Immature natural killer cell (primary cell): ENCODE data around the gene COL1A1. TPM values are rescaled to one million over a fixed set of nuclear protein-coding genes. Genes with fewer than 3 reads are reported as not detected.

ENCODE experiments used
- DNase-seq, 3 donors: peaks; one replicate each; pipeline ENCODE4 v3.0.0; 2022; ENCODE audit warnings: mixed read lengths in 1 of 3
- H3K27ac Mint-ChIP-seq, 6 donors: one replicate each; pipeline ENCODE4 v1.8.0; 2020; ENCODE audit warnings: mixed read lengths in 6 of 6, mild to moderate bottlenecking in 5 of 6, inconsistent platforms in 4 of 6, moderate library complexity in 3 of 6
- H3K27me3 Mint-ChIP-seq, 3 donors: one replicate each; pipeline ENCODE4 v1.8.0; 2020 to 2021; ENCODE audit warnings: low read depth in 3 of 3, mild to moderate bottlenecking in 3 of 3, mixed read lengths in 3 of 3, moderate library complexity in 3 of 3, inconsistent platforms in 1 of 3
- H3K36me3 Mint-ChIP-seq, 3 donors: one replicate each; pipeline ENCODE4 v1.8.0; 2020; ENCODE audit warnings: mixed read lengths in 3 of 3, inconsistent platforms in 2 of 3, mild to moderate bottlenecking in 2 of 3
- H3K4me1 Mint-ChIP-seq, 2 donors: one replicate each; pipeline ENCODE4 v1.8.0; 2020; ENCODE audit warnings: inconsistent platforms in 2 of 2, mild to moderate bottlenecking in 2 of 2, mixed read lengths in 2 of 2, moderate library complexity in 1 of 2
- H3K4me3 Mint-ChIP-seq, 5 donors: one replicate each; pipeline ENCODE4 v1.8.0; 2020; ENCODE audit warnings: mild to moderate bottlenecking in 5 of 5, mixed read lengths in 5 of 5, inconsistent platforms in 3 of 5, moderate library complexity in 3 of 5
- H3K9me3 Mint-ChIP-seq, 6 donors: one replicate each; pipeline ENCODE4 v1.8.0; 2020; ENCODE audit warnings: mild to moderate bottlenecking in 6 of 6, mixed read lengths in 6 of 6, inconsistent platforms in 4 of 6, moderate library complexity in 3 of 6
- polyA plus RNA-seq, 3 donors: library from polyadenylated mRNA; unstranded; fragments of 300-500 nt; fragmentation: Illumina TruSeq; gene quantifications; one replicate each; pipeline ENCODE4 v1.2.3, GENCODE V29; 2021

Gene COL1A1
- polyA plus RNA-seq, 3 donors from 2014 or later = not detected

DNA sequence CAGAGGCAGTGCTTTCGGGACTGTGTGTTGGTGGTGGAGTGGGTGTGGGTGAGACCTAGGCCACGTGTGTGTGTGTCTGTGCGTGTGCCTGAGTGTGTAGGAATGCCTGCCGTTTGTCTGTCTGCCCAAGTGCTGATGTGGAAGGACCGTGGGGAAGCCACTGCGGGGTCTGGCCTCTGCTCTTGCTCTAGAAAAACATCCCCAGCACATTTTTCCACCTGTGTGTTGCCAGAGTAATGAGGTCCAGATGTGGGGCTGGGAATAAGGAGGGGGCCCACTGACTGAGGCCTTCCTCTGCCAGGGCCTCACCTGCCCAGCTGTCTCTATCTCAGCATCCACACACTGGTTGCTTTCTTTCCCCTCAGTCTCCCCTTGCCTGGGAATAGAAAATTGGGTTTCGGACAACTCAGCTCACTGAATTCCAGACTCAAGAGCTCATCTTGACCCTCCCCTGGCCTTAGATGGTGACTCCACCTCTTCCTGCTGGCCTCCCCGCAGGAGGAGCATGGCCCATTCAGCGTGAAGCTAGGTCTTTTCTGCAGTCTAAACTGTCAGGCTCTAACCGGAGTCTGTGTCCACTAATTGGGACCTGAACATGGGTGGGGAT is 28.0 kb downstream of the COL1A1 start:
- no peak for DNase-seq
- peaks cover 0 to 6% (median 4%) of the 10 kb centered on the region in 3 donors for H3K27me3 Mint-ChIP-seq
- no peak overlapping the region for H3K4me3 Mint-ChIP-seq
- no peaks in the 10 kb centered on the region for H3K36me3 Mint-ChIP-seq
- H3K4me1 Mint-ChIP-seq = peaks cover 17 to 18% of the 10 kb centered on the region in 2 donors
- H3K27ac Mint-ChIP-seq = no peak overlapping the region
- no peaks in the 10 kb centered on the region for H3K9me3 Mint-ChIP-seq

DNA sequence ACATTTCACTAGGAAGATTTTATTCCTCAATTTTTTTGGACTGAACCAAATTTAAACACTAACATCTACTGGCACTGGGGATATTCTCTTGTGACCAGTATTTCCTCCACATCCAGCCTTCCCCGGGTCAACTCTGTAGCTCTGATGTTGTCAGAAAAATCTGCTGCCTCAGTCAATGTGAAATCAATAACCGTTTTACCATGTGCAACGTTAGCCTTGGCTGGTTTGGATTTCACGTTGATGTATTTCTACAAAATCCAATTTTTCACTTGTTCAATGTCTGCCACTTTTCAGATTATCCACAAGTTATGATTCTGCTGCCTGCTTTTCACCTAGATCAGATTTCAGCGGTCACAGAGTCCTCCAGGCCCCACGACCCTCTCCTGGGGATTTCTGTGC is 28.5 kb downstream of the COL1A1 start:
- H3K36me3 Mint-ChIP-seq = no peaks in the 10 kb centered on the region
- DNase-seq = no peak
- H3K4me1 Mint-ChIP-seq = peaks cover 12 to 13% of the 10 kb centered on the region in 2 donors
- no peaks in the 10 kb centered on the region for H3K9me3 Mint-ChIP-seq
- H3K4me3 Mint-ChIP-seq = no peak overlapping the region
- H3K27me3 Mint-ChIP-seq = peaks cover 0 to 6% (median 4%) of the 10 kb centered on the region in 3 donors
- no peak overlapping the region for H3K27ac Mint-ChIP-seq

DNA sequence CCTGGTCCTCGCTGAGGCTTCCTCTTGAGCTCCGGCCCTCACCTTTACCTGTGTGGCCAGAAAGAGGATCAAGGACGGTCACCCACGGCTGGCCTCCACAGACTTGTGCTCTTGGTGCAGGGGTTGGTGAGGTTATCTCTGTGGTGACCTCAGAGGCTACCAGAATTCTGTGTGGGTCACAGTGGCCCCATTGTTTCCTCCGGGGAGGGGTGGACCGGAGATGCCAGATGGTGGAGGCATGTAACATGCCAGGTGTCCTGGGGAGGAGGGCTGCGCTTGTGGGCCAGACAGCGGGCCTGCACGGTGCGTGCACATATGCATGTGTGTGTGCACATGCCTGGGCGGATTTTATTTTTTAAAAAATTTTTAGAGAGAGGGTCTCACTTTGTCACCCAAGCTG is 29.3 kb downstream of the COL1A1 start:
- DNase-seq = no peak
- Mint-ChIP-seq H3K9me3 (no peaks in the 10 kb centered on the region), H3K27ac (no peak overlapping the region), H3K27me3 (peaks cover 0 to 6% (median 4%) of the 10 kb centered on the region in 3 donors), H3K36me3 (no peaks in the 10 kb centered on the region), H3K4me3 (no peak overlapping the region), H3K4me1 (peaks cover 12 to 13% of the 10 kb centered on the region in 2 donors)

DNA sequence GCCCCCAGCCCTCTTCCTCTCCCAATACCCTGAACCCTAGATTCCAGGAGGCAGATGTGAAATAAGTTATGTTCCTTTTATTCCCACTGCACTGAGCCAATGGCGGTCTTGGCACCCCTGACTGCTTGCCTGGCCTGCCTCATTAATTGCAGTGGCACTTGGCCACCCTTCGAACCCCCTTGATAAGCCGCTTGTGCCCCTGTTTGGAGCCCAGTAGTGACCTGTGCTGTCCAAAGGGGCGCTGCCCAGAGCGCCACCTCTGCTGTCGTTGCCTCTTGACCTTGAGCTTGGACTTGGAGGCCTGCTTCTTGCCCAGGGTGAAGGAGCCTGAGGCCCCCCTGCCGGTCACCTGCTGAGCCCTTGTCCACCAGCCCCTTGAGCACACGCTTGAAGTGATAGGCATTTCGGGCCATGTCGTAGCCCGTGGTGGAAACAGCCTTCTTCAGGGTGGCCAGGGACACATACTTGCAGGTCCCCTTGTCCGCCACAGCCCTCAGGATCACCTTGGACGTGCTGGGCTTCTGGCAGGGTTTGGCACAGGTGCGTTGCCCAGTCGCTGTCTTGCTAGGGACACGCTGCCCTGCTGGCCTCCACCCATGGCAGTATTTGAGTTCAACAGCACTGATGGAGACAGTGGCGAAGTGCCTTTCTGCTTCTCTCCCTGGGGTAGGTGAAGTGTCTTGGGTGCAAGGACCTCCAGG is 29.9 kb downstream of the COL1A1 start:
- H3K4me1 Mint-ChIP-seq = peaks cover 12 to 13% of the 10 kb centered on the region in 2 donors
- H3K27ac Mint-ChIP-seq = peak overlapping the region in 1 of 6 donors; percentile 2
- DNase-seq = no peak
- H3K9me3 Mint-ChIP-seq = no peaks in the 10 kb centered on the region
- no peaks in the 10 kb centered on the region for H3K36me3 Mint-ChIP-seq
- peaks cover 0 to 6% (median 4%) of the 10 kb centered on the region in 3 donors for H3K27me3 Mint-ChIP-seq
- no peak overlapping the region for H3K4me3 Mint-ChIP-seq

DNA sequence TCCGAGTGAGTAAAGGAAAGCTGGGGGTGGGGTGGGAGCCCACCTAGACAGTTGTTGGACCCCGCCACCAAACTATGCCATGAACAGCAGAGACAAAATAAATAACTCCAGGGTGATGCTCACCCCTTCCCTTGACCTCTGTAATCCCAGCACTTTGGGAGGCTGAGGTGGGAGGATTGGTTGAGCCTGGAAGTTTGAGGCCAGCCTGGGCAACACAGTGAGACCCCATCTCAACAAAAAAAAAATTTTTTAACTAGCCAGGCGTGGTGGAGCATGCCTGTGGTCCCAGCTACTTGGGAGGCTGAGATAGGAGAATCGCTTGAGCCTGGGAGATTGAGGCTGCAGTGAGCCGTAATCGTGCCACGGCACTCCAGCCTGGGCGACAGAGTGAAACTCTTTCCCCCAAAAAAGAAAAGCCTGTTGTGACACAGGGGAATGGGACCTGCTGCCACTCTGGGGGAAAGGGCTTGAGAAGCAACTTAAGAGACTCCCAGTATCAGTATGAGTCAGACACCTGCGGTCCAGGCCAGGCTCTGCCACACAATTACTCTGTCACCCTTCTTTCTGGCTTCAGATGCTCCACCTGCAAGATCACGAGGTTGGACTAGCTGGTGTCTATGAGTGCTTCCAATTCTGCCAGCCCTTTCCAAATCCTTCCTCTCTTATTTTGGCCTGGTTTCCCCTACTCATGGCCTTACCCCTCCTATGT is 30.6 kb downstream of the COL1A1 start:
- peaks cover 12 to 13% of the 10 kb centered on the region in 2 donors for H3K4me1 Mint-ChIP-seq
- H3K27me3 Mint-ChIP-seq = peaks cover 0 to 6% (median 4%) of the 10 kb centered on the region in 3 donors
- no peak overlapping the region for H3K4me3 Mint-ChIP-seq
- H3K9me3 Mint-ChIP-seq = no peaks in the 10 kb centered on the region
- H3K36me3 Mint-ChIP-seq = no peaks in the 10 kb centered on the region
- H3K27ac Mint-ChIP-seq = no peak overlapping the region
- DNase-seq = no peak

DNA sequence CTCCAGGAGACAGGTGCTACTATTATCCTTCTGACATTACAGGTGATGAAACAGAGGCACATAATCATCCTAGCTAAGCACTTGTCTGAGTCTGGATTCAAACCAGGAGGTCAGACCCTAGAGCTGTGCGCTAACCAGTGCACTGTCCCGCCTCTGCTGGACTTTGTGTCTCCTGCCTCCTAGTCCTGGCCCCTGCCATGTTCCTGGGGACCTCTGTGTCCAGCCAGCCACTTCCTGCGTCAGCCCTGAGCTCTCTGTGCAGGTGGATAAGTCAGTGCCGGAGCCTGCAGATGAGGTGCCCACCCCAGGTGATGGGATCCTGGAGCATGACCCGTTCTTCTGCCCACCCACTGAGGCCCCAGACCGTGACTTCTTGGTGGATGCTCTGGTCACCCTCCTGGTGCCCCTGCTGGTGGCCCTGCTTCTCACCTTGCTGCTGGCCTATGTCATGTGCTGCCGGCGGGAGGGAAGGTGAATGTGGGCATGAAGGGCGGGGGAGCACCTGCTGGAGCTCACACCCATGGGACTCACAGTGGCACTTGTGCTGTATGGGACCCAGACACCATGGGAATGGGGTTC is 31.5 kb downstream of the COL1A1 start:
- Mint-ChIP-seq H3K27me3 (peaks cover 0 to 7% (median 4%) of the 10 kb centered on the region in 3 donors), H3K4me1 (peaks cover 12 to 13% of the 10 kb centered on the region in 2 donors), H3K4me3 (no peak overlapping the region), H3K36me3 (no peaks in the 10 kb centered on the region), H3K27ac (peak overlapping the region in 3 of 6 donors; percentile 18 to 74 (median 52)), H3K9me3 (no peaks in the 10 kb centered on the region)
- no peak for DNase-seq

DNA sequence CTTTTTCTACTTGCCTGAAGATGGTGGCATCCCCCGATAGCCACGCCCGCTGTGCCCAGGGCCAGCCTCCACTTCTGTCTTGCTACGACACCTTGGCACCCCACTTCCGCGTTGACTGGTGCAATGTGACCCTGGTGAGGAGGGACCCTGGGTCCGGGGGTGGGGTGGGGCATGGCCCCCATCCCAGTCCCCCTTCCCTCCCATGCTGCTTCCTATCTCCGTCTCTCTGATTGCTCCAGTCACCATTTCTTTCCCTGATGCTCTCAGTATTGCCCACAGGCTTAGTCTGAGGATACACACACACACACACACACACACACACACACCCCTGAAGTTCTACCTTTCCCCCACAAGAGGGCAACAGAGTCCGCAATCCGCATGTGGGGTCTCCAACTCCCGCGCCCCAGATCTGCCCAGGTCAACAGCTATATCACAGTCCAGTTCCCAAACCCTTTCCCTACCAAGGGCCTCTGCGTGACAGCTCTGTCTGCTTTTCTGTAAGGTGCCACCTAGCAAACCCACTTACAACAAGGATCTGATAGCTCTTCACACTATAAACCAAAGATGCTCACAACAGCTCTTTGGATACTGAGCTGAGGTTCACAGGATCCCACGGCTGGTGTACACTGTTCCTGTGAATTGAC is 32.2 kb downstream of the COL1A1 start:
- H3K27me3 Mint-ChIP-seq = peaks cover 0 to 7% (median 4%) of the 10 kb centered on the region in 3 donors
- H3K27ac Mint-ChIP-seq = peak overlapping the region in 5 of 6 donors; percentile 20 to 82 (median 52)
- peaks cover 12 to 13% of the 10 kb centered on the region in 2 donors for H3K4me1 Mint-ChIP-seq
- DNase-seq = peak; percentile 59 to 66 (median 60)
- no peaks in the 10 kb centered on the region for H3K36me3 Mint-ChIP-seq
- peak overlapping the region; percentile 19 to 67 (median 51) for H3K4me3 Mint-ChIP-seq
- no peaks in the 10 kb centered on the region for H3K9me3 Mint-ChIP-seq

DNA sequence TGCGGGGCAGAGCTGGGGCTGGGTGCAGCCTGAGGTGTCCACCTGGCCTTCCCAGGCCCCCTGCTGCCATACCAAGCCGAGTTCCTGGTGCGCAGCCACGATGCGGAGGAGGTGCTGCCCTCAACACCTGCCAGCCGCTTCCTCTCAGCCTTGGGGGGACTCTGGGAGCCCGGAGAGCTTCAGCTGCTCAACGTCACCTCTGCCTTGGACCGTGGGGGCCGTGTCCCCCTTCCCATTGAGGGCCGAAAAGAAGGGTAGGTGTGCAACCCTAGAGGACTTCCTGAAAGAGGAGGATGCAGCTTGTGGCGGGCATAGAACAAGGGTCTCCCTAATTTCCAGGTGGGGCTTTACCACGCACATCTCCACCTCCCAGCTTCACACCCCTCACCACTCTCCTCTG is 33.1 kb downstream of the COL1A1 start:
- peaks cover 0 to 7% (median 4%) of the 10 kb centered on the region in 3 donors for H3K27me3 Mint-ChIP-seq
- no peak for DNase-seq
- H3K4me1 Mint-ChIP-seq = peaks cover 12 to 13% of the 10 kb centered on the region in 2 donors
- no peak overlapping the region for H3K4me3 Mint-ChIP-seq
- no peaks in the 10 kb centered on the region for H3K9me3 Mint-ChIP-seq
- peak overlapping the region in 2 of 6 donors; percentile 51 to 52 for H3K27ac Mint-ChIP-seq
- H3K36me3 Mint-ChIP-seq = no peaks in the 10 kb centered on the region

DNA sequence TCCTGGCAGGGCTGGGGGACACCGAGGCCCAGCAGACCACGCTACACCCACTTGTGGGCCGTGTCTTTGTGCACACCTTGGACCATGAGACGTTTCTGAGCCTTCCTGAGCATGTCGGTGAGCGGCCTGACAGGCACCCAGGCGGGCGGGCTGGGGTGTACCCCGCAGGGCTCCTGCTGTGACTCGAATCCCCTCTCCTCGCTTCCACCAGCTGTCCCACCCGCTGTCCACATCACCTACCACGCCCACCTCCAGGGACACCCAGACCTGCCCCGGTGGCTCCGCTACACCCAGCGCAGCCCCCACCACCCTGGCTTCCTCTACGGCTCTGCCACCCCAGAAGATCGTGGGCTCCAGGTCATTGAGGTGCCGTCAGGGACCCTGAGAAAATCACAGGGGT is 34.1 kb downstream of the COL1A1 start:
- no peak overlapping the region for H3K27ac Mint-ChIP-seq
- no peaks in the 10 kb centered on the region for H3K36me3 Mint-ChIP-seq
- H3K27me3 Mint-ChIP-seq = peaks cover 0 to 7% (median 4%) of the 10 kb centered on the region in 3 donors
- H3K4me3 Mint-ChIP-seq = no peak overlapping the region
- DNase-seq = no peak
- no peaks in the 10 kb centered on the region for H3K9me3 Mint-ChIP-seq
- H3K4me1 Mint-ChIP-seq = peaks cover 13% of the 10 kb centered on the region in 2 donors

DNA sequence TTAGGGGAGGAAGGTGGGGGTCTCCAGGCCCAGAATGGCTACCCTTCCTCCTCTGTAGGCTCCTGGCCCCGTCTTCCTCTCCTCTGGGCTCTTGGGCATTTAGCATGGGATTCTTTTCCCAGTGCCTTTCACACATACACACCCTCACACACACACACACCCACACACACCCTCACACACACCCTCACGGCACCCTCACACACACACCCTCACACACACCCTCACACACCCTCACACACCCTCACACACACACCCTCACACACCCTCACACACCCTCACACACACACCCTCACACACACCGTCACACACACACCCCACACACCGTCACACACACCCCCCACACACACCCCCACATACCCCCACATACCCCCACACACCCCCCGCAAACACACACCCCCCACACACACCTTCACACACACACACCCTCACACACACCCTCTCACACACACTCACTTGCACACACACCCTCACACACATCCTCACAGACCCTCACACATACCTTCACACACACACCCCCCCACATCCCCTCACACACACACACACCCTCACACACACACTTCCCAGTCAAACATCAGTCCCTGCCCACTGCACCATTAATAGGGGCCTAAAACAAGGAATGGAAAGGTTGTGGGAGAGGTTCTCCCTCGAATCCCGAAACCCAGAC is 34.8 kb downstream of the COL1A1 start:
- H3K27me3 Mint-ChIP-seq = peaks cover 0 to 7% (median 4%) of the 10 kb centered on the region in 3 donors

DNA sequence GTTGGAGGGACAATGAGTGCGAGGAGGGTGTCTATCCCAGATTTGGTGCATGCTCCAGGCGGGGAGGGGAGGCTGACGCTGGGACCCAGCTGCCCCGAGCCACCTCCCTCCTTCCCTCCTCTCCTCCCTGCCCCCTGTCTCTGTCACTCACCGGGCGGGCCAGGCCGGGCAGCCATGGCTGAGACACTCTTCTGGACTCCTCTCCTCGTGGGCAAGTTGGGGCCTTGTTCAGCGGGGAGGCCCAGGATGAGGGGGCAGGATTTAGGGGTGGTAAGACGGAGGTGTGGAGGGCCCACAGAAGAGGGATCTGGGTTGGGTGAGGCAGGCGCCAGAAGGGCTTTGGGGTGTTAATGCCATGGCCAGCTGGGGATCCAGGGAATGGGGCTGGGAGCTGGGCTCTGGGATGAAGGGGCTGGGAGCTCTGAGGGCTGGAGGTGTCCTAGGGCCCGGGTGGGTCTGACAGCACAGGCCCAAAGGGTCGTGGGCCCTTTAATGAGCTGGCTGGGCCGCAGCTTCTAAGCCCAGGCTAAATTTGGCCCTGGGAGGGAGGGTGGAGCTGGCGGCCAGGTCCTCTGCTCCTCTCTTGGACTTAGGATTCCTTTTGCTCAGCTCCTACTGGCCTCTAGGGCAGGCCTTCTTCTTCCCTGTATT is 35.4 kb downstream of the COL1A1 start, which contains the start of gene SGCA:
Gene SGCA, plus strand, starts transcription at position 139 of the 651 bp plus-strand sequence. Its CDS starts 36 bp downstream, at position 175.
- peaks cover 0 to 10% (median 4%) of the 10 kb centered on the region in 3 donors for H3K27me3 Mint-ChIP-seq
- no peak for DNase-seq
- no peak within 1 kb of the TSS for H3K4me3 Mint-ChIP-seq
- H3K4me1 Mint-ChIP-seq = peaks cover 20 to 27% of the 10 kb centered on the region in 2 donors
- H3K27ac Mint-ChIP-seq = no peak within 1 kb of the TSS
- no peaks in the 10 kb centered on the region for H3K36me3 Mint-ChIP-seq
- no peaks in the 10 kb centered on the region for H3K9me3 Mint-ChIP-seq

More for the DNA sequence above, 34.8 kb downstream of the COL1A1 start:
- Mint-ChIP-seq H3K4me1 (peaks cover 15 to 20% of the 10 kb centered on the region in 2 donors), H3K27ac (no peak overlapping the region), H3K36me3 (no peaks in the 10 kb centered on the region), H3K4me3 (no peak overlapping the region), H3K9me3 (no peaks in the 10 kb centered on the region)
- DNase-seq = no peak

DNA sequence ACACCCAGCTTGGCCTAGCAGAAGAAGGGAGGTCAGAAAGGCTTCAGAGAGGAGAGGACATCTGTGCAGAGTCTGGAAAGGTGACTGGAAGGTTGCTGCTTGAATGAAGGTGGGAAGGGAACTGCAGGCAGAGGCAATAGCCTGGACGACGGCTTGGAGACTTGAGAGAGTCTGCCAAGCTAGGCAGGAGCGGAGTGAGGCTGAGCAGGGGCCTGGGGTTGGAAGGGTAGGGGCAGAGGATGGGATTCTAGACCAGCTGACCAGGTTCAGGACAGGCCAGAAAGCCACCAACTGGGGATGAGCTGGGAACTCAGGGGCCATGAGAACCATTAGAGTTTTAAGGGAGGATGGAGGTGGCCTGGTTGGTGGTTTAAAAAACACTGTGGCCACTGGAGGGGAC is 36.0 kb downstream of the COL1A1 start:
- no peak for DNase-seq
- peaks cover 24 to 31% of the 10 kb centered on the region in 2 donors for H3K4me1 Mint-ChIP-seq
- no peaks in the 10 kb centered on the region for H3K9me3 Mint-ChIP-seq
- no peak overlapping the region for H3K27ac Mint-ChIP-seq
- peaks cover 0 to 10% (median 4%) of the 10 kb centered on the region in 3 donors for H3K27me3 Mint-ChIP-seq
- no peak overlapping the region for H3K4me3 Mint-ChIP-seq
- H3K36me3 Mint-ChIP-seq = no peaks in the 10 kb centered on the region
